Caco-2 (cell line): ENCODE measurements around the gene DRAP1. TPM values are rescaled to one million over a fixed set of nuclear protein-coding genes. Genes with fewer than 3 reads are reported as not detected.

Experiments
- BruUV-seq: library from RNA; stranded (reverse); fragments of 400-500 nt; replicated peaks from 2 replicates; lab custom pipeline; 2021; lab: Mats Ljungman, UMichigan
- CTCF ChIA-PET: fragments of 300-600 bp; sonication (Branson Sonifier 250); formaldehyde crosslinking; loops from one replicate; lab custom pipeline; 2022; ENCODE audit warnings: antibody characterized with exemption; lab: Charles Lee
- POLR2A ChIA-PET: fragments of 300-600 bp; sonication (Branson Sonifier 250); formaldehyde crosslinking; loops from one replicate; lab custom pipeline; 2022; ENCODE audit warnings: antibody characterized with exemption; lab: Charles Lee
- DNase-seq, 2 experiments: peaks; one replicate each; pipeline versions ENCODE4 v3.0.0 to v3.0.0-alpha.2; 2020 to 2022
- H3K27me3 ChIP-seq: replicated peaks from 2 replicates; pipeline ENCODE4 v1.6.0; 2011; ENCODE audit warnings: low read length; ENCODE audit not compliant: control insufficient read depth, insufficient read depth
- H3K36me3 ChIP-seq: 2 replicates; pipeline ENCODE4 v1.5.1; 2011; ENCODE audit warnings: low read length; ENCODE audit not compliant: control insufficient read depth, insufficient read depth
- H3K4me1 ChIP-seq: fragments of 250-450 bp; sonication (Bioruptor Pico); 2 replicates; pipeline ENCODE4 v1.5.1; 2020; ENCODE audit warnings: mild to moderate bottlenecking
- H3K4me3 ChIP-seq: 2 replicates; pipeline ENCODE4 v1.5.1; 2011; ENCODE audit warnings: low read depth, mild to moderate bottlenecking, control low read depth, low read length
- H3K9me3 ChIP-seq: fragments of 250-450 bp; sonication (Bioruptor Pico); 2 replicates; pipeline ENCODE4 v1.5.1; 2020; ENCODE audit warnings: mild to moderate bottlenecking, moderate library complexity
- H3K27ac Mint-ChIP-seq: one replicate; pipeline ENCODE4 v1.8.0; 2022; ENCODE audit warnings: mixed read lengths; ENCODE audit not compliant: unreplicated experiment
- H3K27me3 Mint-ChIP-seq: one replicate; pipeline ENCODE4 v1.8.0; 2022; ENCODE audit warnings: mixed read lengths; ENCODE audit not compliant: insufficient read depth, unreplicated experiment
- H3K36me3 Mint-ChIP-seq: one replicate; pipeline ENCODE4 v1.8.0; 2022; ENCODE audit warnings: mild to moderate bottlenecking, mixed read lengths; ENCODE audit not compliant: insufficient read depth, unreplicated experiment
- H3K4me1 Mint-ChIP-seq: one replicate; pipeline ENCODE4 v1.8.0; 2022; ENCODE audit warnings: low read depth, mixed read lengths; ENCODE audit not compliant: unreplicated experiment
- H3K4me3 Mint-ChIP-seq: one replicate; pipeline ENCODE4 v1.8.0; 2022; ENCODE audit warnings: mild to moderate bottlenecking, moderate library complexity, mixed read lengths; ENCODE audit not compliant: unreplicated experiment
- H3K9me3 Mint-ChIP-seq: one replicate; pipeline ENCODE4 v1.8.0; 2022; ENCODE audit warnings: mixed read lengths; ENCODE audit not compliant: unreplicated experiment
- CTCF ChIP-seq, 2 experiments: fragments of 200-600 bp in 1 of 2; IDR thresholded peaks; 1 replicate in 1 of 2; 2 replicates in 1 of 2; pipeline versions ENCODE4 v1.5.1 to v1.8.0; 2011 to 2022; ENCODE audit warnings: antibody characterized with exemption in 1 of 2, control low read depth in 1 of 2, inconsistent platforms in 1 of 2, low read depth in 1 of 2, low read length in 1 of 2, mild to moderate bottlenecking in 1 of 2, moderate library complexity in 1 of 2; ENCODE audit not compliant: insufficient read depth in 1 of 2, severe bottlenecking in 1 of 2, unreplicated experiment in 1 of 2
- intact Hi-C: fragments of 100-400 bp; cut with micrococcal nuclease; formaldehyde crosslinking; loops from one replicate; pipeline ENCODE4 v1.10.0; 2022; ENCODE audit not compliant: unreplicated experiment
- total RNA-seq: library from RNA; stranded (reverse); gene quantifications from 2 replicates; pipeline ENCODE4 v1.2.3, GENCODE V29; 2022

Gene DRAP1
- total RNA-seq, 1 experiment from 2014 or later = 91.0 TPM

- Histone ChIP-seq H3K9me3 (no peaks in the 10 kb centered on the region), H3K36me3 (no peaks in the 10 kb centered on the region), H3K27me3 (no peaks in the 10 kb centered on the region), H3K4me1 (no peaks in the 10 kb centered on the region), H3K4me3 (no peak overlapping the region)
- intact Hi-C loops = no loop called here
- Mint-ChIP-seq H3K36me3 (no peaks in the 10 kb centered on the region), H3K27ac (no peak overlapping the region), H3K27me3 (peaks cover 4% of the 10 kb centered on the region), H3K9me3 (no peaks in the 10 kb centered on the region), H3K4me3 (no peak overlapping the region), H3K4me1 (no peaks in the 10 kb centered on the region)
- no TSS peak for BruUV-seq
- ChIA-PET CTCF (interaction anchor here (1.2 kb wide), 1 partner anchor 49 kb away, joined by 4 read pairs; no protein-coding TSS in a partner anchor), POLR2A (interaction anchor here (0.5 to 0.6 kb wide), 2 partner anchors 87 to 177 kb away, joined by 3 read pairs; no protein-coding TSS in a partner anchor)
- DNase-seq = no peak
- no peak for TF ChIP-seq CTCF (IDR thresholded peaks at IDR 0.05; ENCODE audit: insufficient read depth in 1 of 2, low read depth in 1 of 2, low read length in 1 of 2, severe bottlenecking in 1 of 2, unreplicated experiment in 1 of 2)
Observed at GRCh38 chr11:65934014-65934413, 14.8 kb downstream of the DRAP1 start.

- Histone ChIP-seq H3K4me1 (no peaks in the 10 kb centered on the region), H3K36me3 (no peaks in the 10 kb centered on the region), H3K27me3 (no peaks in the 10 kb centered on the region), H3K4me3 (no peak overlapping the region), H3K9me3 (no peaks in the 10 kb centered on the region)
- no peaks in the 10 kb centered on the region for H3K9me3 Mint-ChIP-seq
- no peak overlapping the region for H3K4me3 Mint-ChIP-seq
- DNase-seq = no peak
- TF ChIP-seq CTCF (IDR thresholded peaks at IDR 0.05; ENCODE audit: insufficient read depth in 1 of 2, low read depth in 1 of 2, low read length in 1 of 2, severe bottlenecking in 1 of 2, unreplicated experiment in 1 of 2) = no peak
- ChIA-PET POLR2A (no interaction called here), CTCF (no interaction called here)
- H3K27ac Mint-ChIP-seq = no peak overlapping the region
- H3K36me3 Mint-ChIP-seq = no peaks in the 10 kb centered on the region
- BruUV-seq = no TSS peak
- H3K4me1 Mint-ChIP-seq = no peaks in the 10 kb centered on the region
- intact Hi-C loops = no loop called here
- H3K27me3 Mint-ChIP-seq = peaks cover 4% of the 10 kb centered on the region
Observed at GRCh38 chr11:65937766-65938165, 18.5 kb downstream of the DRAP1 start.

- H3K4me3 ChIP-seq = no peak overlapping the region
- no peaks in the 10 kb centered on the region for H3K9me3 ChIP-seq
- no peaks in the 10 kb centered on the region for H3K9me3 Mint-ChIP-seq
- intact Hi-C loops = no loop called here
- DNase-seq = no peak
- no peak overlapping the region for H3K4me3 Mint-ChIP-seq
- peaks cover 3% of the 10 kb centered on the region for H3K27me3 Mint-ChIP-seq
- no peaks in the 10 kb centered on the region for H3K4me1 Mint-ChIP-seq
- no TSS peak for BruUV-seq
- no peaks in the 10 kb centered on the region for H3K4me1 ChIP-seq
- no peak overlapping the region for H3K27ac Mint-ChIP-seq
- POLR2A ChIA-PET = no interaction called here
- CTCF ChIA-PET = interaction anchor here (1.8 kb wide), 1 partner anchor 54 kb away, joined by 3 read pairs; the partner anchor contains the start of gene FIBP
- no peaks in the 10 kb centered on the region for H3K36me3 Mint-ChIP-seq
- no peaks in the 10 kb centered on the region for H3K27me3 ChIP-seq
- no peak for TF ChIP-seq CTCF (IDR thresholded peaks at IDR 0.05; ENCODE audit: insufficient read depth in 1 of 2, low read depth in 1 of 2, low read length in 1 of 2, severe bottlenecking in 1 of 2, unreplicated experiment in 1 of 2)
- H3K36me3 ChIP-seq = no peaks in the 10 kb centered on the region
Observed at GRCh38 chr11:65941720-65942310, 22.6 kb downstream of the DRAP1 start.
